Right hindlimb (tissue), 1 donor: ENCODE measurements around the gene ZBTB40.
A peak's percentile ranks its signal among the peaks of the same experiment; 100 is the strongest.

ENCODE experiments used
- DNase-seq: peaks from one replicate; pipeline ENCODE4 v3.0.0-alpha.2; 2018

ZBTB40 gene

DNA sequence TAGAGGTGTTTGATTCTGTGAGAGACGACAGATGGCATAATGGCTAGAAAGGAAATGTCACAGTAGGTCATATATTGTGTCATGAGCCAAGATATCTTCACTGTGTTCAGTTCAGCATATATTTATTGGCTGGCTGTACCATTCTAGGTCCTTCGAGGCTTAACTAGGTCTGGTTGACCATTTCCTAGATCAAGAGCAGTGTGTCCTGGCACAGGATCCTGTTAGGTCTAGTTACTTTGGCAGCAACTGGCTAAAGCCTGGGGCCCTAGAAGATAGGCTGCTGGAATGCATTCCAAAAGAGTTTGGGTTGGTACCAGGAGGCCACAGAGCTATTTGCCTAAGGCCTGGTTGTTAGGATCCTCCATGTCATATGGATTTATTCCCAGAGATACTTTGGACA, 20.9 kb downstream of the ZBTB40 start:
- DNase-seq = no peak

DNA sequence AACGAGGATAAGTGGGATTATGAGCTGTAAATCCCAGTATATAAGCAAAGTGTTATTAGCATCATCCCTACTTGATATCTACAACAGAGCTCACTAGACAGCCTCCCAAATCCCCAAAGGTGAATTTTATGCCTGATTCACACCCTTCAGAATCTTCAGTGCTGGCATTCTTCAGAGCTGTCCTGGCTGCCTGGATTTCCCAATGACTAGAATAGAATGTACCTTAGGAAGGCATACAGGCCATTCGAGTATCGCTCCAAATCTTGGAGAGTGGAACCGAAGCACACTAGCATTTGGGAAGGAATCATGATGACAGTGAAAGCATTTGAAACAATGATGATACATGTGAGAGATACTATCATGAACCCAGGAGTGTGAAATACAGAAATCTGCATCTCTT, 22.3 kb downstream of the ZBTB40 start:
- no peak for DNase-seq

DNA sequence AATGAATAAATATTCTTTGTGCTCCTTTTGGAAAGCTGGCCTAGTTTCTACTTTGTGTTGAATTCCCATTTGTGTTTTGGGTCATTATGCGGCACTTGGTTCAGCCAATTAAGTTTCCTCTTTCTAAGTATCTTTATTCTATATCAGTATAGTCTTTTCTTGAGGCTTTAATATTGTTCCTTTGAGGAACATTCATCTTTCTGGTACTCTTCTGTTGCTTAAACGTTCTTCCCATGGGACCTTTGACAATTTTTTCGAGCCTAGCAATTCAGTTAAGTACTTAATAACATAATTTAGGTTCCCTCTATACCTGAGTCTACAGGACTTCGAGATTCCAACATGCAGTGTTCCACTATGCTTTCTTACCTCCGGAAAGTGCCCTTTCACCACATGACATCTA, 24.9 kb downstream of the ZBTB40 start:
- no peak for DNase-seq

DNA sequence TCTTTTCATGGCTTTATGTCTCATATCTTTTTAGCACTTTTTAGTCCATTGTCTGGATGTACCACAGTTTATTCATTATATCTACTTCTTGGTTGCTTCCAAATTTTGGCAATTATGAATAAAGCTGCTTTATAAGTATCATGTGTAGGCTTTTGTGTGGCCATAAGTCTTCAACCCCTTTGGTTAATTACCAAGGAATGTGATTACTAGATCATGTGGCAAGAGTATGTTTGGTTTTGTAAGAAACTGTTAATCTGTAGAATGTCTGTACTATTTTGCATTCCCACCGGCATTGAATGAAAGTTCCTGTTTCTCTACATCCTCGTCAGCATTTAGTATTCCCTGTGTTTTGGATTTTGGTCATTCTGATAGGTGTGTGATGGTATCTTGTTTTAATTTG, 31.5 kb downstream of the ZBTB40 start:
- DNase-seq = no peak

DNA sequence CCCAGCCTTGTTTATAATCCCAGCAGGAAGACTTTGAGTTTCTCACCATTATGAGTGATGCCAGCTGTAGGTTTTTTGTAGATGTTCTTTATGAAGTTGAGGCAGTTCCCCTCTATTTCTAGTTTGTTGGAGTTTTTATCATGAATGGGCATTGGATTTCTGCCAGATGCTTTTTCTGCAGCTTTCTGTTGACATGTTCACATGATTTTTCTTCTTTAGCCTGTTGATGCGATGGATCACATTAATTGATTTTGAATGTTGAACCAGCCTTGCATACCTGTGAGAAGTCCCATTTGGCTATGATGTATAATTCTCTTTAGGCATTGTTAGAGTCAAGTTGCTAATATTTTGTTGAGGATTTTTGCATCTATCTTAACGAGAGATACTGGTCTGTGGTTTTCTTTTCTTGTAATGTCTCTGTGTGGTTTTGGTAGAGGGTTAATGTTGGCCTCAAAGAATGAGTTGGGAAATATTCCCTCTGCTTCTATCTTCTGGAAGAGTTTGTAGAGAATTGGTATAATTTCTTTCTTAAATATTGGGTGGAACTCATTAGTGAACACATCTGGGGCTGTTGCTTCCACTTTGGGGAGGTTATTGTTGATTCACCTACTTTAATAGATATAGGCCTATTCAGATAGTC, 33.2 kb downstream of the ZBTB40 start:
- DNase-seq = no peak

DNA sequence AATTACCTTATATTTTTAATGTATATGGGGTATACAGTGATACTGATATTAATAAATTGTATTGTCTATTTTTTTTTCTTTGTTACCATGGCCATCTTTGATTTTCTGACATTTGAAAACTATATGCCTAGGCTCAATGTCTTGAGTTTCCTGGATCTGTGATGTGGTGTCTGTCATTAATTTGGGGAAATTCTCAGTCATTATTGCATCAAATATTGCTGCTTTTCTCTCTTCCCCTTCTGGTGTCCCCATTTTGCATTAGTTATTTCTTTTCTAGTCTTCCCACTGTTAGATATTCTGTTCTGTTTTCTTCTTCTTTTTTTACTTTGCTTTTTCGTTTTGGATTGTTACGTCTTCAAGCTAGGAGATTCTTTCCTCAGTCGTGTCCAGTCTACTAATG, 33.8 kb downstream of the ZBTB40 start:
- DNase-seq = no peak

DNA sequence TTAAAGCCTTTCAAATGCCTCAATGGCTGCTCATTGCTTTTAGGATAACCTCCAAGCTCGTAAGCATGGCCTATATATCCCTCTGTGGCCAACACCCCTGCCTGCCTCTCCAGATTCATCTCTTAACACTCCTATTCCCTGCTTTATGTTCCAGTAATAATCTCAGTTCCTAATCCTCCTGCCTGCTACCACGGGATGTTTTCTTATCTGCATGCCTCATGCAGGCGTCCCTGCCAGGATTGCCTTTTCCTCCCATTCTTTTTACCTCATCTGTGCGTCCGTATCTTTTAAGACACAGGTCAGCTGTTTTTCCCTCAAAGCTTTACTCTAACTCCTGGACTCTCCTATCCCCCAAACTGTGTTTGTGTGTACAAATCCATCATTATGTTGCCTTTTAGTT, 36.1 kb downstream of the ZBTB40 start:
- DNase-seq = no peak

DNA sequence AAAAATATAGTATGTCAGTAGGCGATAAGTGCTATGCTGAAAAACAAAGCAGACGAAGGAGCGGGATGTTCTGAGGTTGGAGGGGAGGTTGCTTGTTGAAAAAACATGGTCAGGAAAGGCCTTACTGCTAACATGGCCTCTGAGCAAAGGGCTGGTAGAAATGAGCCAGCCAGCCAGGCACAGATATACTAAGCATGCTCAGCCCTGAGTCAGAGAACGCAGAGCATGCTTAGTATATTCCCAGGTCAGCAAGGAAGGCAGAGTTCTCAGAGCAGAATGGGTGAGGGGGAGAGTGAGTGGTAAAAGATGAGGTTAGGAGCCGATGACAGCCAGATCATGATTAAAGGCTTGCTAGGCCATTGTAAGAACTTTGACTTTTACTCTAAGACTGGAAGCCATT, 36.7 kb downstream of the ZBTB40 start:
- DNase-seq = no peak

DNA sequence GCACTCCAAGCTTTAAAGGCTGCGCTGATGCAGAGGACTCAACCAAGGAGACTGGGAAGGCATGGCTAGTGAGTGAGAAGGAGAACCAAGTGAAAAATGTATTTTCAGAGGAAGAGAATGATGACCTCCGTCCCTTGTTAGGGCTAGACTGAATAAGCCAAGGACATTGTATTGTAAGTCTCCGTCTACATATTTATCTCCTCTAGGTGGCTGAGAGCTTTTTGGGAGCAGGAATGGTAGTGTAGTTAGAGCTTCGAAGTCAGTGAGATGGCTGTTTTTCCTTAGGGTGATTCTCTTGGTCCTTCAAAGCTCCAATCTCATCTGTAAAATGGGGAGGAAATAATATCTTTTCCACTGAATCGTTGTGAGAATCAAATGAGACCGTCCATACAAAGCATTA, 37.6 kb downstream of the ZBTB40 start:
- DNase-seq = no peak

DNA sequence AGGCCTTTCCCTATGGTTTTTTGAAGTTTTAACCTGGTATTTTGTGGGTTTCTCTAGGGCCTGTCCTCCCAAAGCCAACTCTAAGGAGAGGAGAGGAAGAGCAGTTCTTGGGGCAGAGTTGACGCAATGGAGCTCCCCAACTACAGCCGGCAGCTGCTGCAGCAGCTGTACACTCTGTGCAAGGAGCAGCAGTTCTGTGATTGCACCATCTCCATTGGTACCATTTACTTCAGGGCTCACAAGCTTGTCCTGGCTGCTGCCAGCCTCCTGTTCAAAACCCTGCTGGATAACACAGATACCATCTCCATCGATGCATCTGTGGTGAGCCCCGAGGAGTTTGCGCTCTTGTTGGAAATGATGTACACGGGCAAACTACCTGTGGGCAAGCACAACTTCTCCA, 38.2 kb downstream of the ZBTB40 start:
- DNase-seq = no peak

DNA sequence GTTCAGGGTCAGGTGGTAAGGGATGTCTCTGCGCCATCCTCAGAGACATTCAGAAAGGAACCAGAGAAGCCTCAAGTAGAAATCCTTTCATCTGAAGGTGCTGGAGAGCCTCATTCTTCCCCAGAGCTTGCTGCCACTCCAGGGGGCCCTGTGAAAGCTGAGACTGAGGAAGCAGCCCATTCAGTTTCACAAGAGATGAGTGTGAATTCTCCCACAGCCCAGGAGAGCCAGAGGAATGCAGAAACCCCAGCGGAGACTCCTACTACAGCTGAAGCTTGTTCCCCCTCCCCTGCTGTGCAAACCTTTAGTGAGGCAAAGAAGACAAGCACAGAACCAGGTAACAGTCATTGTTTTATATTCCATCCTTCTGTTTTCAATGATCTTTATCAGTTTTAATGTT, 38.7 kb downstream of the ZBTB40 start:
- no peak for DNase-seq

DNA sequence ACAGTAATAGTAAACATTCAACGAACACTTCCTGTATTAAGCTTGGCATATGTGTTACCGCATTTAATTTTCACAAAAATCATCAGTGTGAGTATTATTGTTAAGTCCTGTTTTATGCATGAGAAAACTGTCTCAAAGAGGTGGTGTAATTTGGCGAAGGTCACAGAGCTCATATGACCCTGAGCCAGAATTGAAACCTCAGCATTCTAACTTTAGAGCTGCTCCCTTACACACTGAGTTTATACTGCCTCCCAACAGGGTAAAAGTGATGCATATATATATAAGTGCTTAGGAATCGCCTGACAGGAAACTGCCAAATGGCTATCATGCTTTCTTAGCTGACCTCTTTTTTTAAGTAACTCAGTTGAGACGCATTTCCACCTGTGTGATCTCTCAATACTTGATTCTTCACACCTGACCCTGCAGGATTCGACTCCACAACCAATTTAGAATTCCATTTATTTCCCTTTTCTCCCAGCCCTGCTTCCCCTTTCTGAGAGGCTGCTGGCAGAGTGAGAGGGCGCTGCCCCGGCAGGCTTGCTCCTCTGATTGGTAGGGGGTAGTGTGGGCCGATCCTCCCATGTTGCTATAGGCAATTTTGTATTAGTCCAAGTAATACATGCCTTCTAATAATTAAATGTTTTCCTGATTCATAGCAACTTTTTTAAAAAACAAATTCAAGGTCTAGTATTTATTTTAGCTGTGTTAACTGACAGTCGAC, 40.5 kb downstream of the ZBTB40 start:
- DNase-seq = no peak

DNA sequence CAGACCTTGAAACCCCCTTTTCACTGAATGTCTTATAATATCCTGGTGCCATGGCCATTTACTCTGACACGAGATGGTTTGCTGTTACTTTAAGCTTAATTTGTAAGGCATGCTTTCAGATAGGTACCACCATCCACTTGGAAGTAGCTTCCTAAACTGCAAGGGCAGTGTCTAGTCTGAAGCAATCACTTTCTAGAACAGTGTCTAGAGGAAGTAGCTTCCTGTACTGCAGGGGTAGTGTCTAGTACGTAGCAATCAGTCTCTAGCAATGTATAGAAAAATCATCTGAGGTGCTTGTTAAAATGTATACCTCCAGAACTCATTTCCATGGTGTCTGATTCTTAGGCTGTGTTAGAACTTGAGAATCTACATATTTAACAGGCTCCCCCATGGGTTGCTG, 42.5 kb downstream of the ZBTB40 start:
- no peak for DNase-seq

DNA sequence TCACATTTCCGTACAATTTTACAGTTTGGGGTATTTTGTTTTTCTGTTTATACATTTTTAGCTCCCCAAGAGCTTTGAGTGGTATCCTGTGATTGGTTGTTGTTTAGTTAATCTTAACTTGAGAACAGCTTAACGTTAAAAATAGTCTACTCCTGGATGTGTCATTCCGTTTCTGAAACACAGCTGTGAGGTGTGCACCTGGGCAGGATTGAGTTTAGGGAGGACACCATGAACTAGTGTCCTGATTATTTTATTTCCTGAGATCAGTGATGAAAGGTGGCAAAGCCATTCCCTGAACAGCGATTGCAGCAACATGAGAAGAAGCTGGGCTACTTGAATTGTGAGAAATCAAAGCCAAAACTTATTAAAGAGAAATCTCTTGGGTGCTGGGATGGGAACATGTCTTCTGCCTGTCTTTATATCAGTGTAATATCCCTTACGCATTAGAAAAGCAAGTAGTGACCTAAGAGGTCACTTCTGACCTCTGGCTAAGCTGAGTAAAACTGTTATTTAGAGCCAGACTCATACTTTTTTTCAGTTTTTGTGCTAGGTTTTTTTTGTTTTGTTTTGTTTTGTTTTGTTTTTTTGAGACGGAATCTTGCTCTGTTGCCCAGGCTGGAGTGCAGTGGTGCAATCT, 43.4 kb downstream of the ZBTB40 start:
- no peak for DNase-seq

DNA sequence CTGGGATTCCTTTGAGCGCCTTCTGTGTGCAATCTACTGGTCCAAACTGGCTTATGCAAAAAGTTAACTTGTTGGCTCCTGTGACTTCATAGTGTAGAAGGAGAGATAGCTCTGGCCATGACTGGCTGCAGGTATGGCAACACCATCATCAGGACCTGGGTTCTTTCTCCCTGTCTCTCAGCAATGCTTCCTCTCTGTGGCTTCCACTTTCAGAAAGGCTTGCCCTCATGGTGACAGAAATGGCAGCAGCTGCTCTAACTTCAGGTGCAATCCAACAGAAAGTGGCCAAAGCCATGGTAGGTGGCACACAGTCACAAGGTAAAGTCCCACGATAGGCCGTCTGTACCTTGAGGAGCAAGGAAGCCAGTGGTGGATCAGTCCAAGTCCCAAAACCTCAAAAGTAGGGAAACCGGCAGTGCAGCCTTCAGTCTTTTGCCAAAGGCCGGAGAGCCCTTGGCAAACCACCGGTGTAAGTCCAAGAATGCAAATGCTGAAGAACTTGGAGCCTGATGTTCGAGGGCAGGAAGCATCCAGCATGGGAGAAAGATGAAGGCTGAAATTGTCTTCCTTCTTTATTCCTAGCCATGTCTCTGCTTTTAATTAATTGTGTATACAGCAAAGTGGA, 45.0 kb downstream of the ZBTB40 start:
- DNase-seq = no peak

DNA sequence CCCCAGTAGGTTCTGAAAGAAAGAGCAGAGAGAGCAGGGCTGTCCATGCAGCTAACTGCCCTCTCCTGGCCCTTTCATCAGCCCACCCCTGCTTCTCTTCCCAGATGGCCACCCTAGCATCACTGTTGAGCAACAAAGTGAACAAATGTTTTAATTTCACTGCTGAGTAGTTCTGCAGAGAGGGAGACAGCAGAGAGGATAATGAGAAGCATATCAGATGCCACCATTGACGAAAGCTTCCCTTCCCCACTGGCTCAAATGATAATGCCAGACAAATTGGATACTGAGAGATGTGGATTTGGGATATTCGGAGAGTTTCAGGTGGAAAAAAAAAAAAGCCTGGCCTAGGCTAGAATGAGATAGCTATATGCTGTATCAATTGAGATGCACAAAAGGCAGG, 46.8 kb downstream of the ZBTB40 start:
- no peak for DNase-seq

DNA sequence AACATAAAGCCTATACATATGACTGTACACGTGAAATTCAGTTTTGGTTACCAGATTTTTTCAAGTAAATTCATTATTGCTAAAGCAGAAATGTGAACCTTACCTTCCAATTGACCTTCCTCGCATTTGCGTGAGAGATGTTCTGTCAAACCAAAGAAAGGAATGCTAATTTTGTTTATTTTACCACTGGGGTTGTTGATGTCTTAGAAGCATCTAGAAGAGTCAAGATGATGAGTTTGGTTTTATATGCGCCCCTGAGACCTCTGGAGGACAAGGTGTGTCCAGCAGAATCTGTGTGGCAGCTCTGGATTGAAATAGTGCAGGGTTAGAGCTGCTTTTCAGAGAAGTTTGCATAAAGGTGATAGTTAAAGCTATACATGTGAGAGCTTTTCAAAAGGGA, 48.4 kb downstream of the ZBTB40 start:
- DNase-seq = no peak

DNA sequence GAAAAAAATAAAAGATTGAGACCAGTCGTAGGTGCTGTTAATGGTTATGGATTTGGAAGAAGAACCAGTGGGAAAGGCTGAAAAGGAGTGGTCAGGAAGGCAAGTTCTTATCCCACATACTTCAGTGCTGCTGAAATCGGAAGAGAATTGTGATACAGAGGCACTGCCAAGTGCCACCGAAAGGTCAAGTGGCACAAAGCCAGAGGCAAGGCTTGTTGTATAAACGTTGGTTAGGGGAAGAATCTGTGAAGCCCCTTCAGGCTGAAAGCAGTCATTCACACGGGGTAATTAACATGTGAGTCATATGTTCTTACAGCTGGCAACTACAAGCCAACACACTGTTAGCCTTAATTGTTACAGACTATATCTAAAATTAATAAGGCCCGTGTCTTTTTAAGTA, 48.8 kb downstream of the ZBTB40 start:
- DNase-seq = peak; percentile 40

DNA sequence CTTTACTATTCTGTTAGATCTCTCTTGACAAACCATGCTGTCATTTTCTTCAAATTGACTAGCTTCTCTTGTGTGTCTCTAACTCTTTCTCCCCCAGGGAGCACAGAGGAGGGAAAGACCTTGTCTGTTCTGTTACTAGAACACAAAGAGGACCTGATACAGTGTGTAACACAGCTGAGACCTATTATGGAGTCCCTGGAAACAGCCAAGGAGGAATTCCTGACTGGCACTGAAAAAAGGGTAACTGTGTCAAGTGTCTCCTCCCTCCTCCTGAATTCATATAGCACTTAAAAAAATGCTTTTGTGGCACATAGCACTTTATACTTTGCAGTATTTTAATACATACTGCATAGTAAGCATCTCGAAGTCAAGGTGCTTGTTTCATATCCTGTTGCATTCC, 50.6 kb downstream of the ZBTB40 start:
- DNase-seq = no peak

DNA sequence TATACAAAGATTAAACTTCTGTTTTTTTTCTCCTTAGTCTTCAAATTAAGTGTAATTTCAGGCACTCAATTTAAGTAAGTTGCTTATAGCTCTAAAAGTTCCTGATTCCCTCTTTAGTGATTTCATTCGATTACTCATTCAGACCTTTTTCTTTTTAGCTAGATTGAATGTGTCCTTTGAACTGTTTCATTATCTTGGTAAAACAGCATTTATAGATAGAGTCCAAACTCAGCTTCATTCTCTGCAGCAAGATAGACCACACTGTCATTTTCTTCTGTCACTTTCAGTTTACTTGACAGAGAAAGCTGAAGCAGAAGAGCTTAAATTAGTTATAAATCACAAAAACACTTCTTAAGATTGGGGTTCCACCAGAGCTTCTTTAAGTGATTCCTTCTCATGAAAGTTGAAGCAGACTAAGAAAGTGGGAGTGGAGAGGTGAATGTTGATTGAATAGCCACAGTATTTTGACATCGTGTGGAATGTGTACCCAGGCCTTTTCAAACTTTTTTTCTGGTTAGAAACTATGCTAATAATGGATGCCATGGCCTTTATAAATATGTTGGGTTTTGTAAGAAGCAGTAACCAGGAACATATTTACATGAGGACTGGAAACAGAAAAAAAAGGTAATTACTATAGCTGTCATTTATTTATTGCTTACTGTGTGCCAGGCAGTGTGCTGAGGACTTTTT, 52.2 kb downstream of the ZBTB40 start:
- no peak for DNase-seq

DNA sequence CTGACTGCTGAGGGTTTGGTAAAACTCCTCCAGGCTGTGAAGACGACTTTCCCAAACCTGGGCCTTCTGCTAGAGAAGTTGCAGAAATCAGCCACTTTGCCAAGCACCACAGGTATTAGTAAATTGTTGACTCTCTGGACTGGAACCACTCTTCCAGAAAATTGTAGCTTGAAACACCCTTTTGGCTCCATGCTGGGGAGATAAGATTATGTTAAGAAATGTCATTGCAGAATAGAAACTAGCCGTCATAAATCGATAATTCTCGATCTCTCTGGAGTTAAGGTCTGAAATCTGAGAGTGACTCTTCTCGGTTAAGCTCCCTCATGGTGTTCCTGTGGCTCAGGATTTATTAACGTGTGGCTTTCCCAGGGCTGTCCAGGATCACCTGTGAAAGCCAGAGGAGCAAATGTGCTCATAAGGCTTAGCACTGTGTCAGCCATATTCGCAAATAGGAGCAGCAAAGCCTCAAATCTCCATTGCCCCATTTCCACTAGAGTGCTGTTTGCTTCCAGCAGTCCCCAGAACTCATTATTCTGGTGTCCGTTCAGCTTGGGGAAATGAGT, 54.6 kb downstream of the ZBTB40 start:
- no peak for DNase-seq

DNA sequence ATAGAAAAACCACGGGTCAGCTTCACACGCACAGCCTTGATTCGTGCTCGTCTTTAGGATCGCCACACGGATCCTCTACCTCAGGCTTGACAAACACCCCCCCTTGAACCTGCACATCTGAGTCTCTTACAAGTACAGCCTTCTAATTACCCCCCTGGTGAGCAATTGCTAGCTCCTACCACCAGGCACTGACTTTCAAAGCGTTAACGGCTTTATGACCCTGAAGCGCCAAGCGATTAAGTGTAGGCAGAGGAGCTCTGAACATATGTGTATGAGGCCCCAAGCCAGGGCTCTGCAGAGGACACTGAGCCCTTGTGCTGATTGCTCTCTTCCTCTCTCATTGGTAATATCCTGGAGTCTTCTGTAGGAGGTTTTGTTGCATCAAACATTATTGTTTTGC, 55.9 kb downstream of the ZBTB40 start:
- no peak for DNase-seq

DNA sequence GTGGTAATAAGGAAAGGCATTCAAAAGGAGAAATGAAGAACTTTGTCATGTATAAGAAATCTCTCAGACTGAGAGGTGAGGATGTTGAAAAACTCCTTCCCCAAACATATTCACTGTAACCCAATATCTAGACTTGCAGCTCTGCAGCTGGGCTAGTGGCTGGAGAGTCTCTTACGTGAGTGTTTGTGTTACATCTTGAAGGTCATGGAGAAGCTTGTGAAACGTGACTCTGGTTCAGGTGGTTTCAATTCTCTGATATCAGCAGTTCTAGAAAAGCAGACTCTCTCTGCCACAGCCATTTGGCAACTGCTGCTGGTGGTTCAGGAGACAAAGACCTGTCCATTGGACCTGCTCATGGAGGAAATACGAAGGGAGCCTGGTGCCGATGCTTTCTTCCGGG, 56.7 kb downstream of the ZBTB40 start:
- no peak for DNase-seq
